Stimulated activated CD4-positive, alpha-beta T cell treated with anti-CD3 and anti-CD28 coated beads, Interleukin-4, amount 100 ng/mL, for 48 hours (primary cell): ENCODE data around the gene RRP9.

Experiments
- DNase-seq, 2 donors: peaks; one replicate each; pipeline ENCODE4 v3.0.0-alpha.2; 2020; ENCODE audit warnings: low read depth in 2 of 2

RRP9 gene

GRCh38 chr3:51955893-51956770, 14.4 kb upstream of the RRP9 start:
- DNase-seq = peak in 1 of 2 donors; percentile 21

- DNase-seq = no peak
Measured at GRCh38 chr3:51955175-51955892, 13.6 kb upstream of the RRP9 start, which contains the start of gene GPR62. Gene GPR62 (plus strand): TSS chr3:51955381. CDS start chr3:51955653, 272 bp downstream.

- DNase-seq = no peak
Measured at GRCh38 chr3:51954713-51955112, 13.0 kb upstream of the RRP9 start.

- no peak for DNase-seq
Measured at GRCh38 chr3:51954105-51954504, 12.4 kb upstream of the RRP9 start.

GRCh38 chr3:51953445-51953844, 11.7 kb upstream of the RRP9 start:
- no peak for DNase-seq

GRCh38 chr3:51950899-51951298, 9.2 kb upstream of the RRP9 start:
- no peak for DNase-seq

GRCh38 chr3:51949121-51949520, 7.4 kb upstream of the RRP9 start:
- no peak for DNase-seq

GRCh38 chr3:51948016-51948580, 6.4 kb upstream of the RRP9 start:
- no peak for DNase-seq

GRCh38 chr3:51947215-51947900, 5.7 kb upstream of the RRP9 start:
- DNase-seq = no peak

- no peak for DNase-seq
Measured at GRCh38 chr3:51946796-51947195, 5.1 kb upstream of the RRP9 start.

- no peak for DNase-seq
Measured at GRCh38 chr3:51945926-51946705, 4.4 kb upstream of the RRP9 start.

GRCh38 chr3:51945031-51945840, 3.5 kb upstream of the RRP9 start:
- no peak for DNase-seq

- DNase-seq = no peak
Measured at GRCh38 chr3:51944451-51945021, 2.8 kb upstream of the RRP9 start.

GRCh38 chr3:51943451-51944391, 2.0 kb upstream of the RRP9 start:
- DNase-seq = no peak

GRCh38 chr3:51942603-51943450, 1.1 kb upstream of the RRP9 start:
- DNase-seq = peak; percentile 48 to 49

GRCh38 chr3:51941463-51941797, 274 bp downstream of the RRP9 start:
- no peak for DNase-seq

- no peak for DNase-seq
Measured at GRCh38 chr3:51940648-51941462, 849 bp downstream of the RRP9 start.
